ENCODE data around the gene PHF21B. TPM values are rescaled to one million over a fixed set of nuclear protein-coding genes. Genes with fewer than 3 reads are reported as not detected.

Gene PHF21B
- total and polyA plus RNA-seq, 2 of the 8 experiments (the other 6 are each of a cell fraction or from before 2014, with no cell fraction given): 19.3 to 68.1 TPM

DNA sequence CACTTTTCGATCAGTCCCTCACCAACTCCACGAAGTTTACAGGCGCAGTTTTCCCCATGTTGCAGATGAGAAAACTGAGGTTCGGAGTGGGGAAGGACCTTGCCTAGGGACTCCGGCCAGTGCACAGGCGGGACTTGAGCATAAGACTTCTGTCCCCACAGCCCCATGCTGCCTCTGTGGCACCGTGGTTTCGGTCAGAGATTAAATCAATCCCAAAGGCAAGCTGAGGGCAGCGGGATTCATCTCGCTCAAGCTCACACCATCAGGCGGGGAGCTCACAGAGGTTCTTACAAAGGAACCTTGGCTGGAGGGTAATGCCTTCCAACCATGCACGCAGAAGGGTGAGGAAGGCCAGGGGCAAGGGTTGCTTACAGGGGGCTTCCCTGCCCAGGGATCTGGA, 115.5 kb downstream of the PHF21B start:
- Histone ChIP-seq H4K8ac (ENCODE audit: extremely low read depth, insufficient read depth, low read length) (peak overlapping the region; percentile 72; the same call in 1 of the 2 replicates), H3K56ac (replicated peaks; ENCODE audit: insufficient read length, low read depth, low read length) (no peak overlapping the region), H3K27me3 (replicated peaks in 1 of 4; ENCODE audit: control insufficient read depth in 3 of 4, extremely low read depth in 1 of 4, insufficient read depth in 3 of 4, low read length in 3 of 4) (no peaks in the 10 kb centered on the region), H3K4me3 (ENCODE audit: extremely low read depth in 1 of 4, insufficient read depth in 2 of 4, low read depth in 3 of 4, low read length in 4 of 4) (no peak overlapping the region), H3K23ac (ENCODE audit: insufficient read length) (no peak overlapping the region), H3K4me1 (replicated peaks in 1 of 4; ENCODE audit: control insufficient read depth in 3 of 4, insufficient read depth in 4 of 4, low read length in 3 of 4) (peaks cover 0 to 2% (median 2%) of the 10 kb centered on the region in 4 experiments; a peak in 3 of 7 replicates), H3K9ac (replicated peaks in 1 of 4; ENCODE audit: extremely low read depth in 1 of 4, low read depth in 3 of 4, low read length in 3 of 4) (no peak overlapping the region), H2BK5ac (ENCODE audit: low read depth, low read length) (no peak overlapping the region), H3K4ac (replicated peaks; ENCODE audit: insufficient read length, low read depth, low read length) (no peak overlapping the region), H4K20me1 (replicated peaks in 1 of 2; ENCODE audit: control insufficient read depth in 1 of 2, insufficient read depth in 2 of 2, low read length in 2 of 2) (peaks cover 0 to 10% of the 10 kb centered on the region in 2 experiments), H3K79me1 (ENCODE audit: low read depth, low read length) (no peaks in the 10 kb centered on the region; the same call in 1 of the 2 replicates), H3K79me2 (ENCODE audit: control insufficient read depth in 1 of 2, insufficient read depth in 2 of 2, low read length in 2 of 2) (no peaks in the 10 kb centered on the region), H3K14ac (ENCODE audit: insufficient read length) (no peak overlapping the region), H2BK120ac (replicated peaks; ENCODE audit: low read depth, low read length) (no peak overlapping the region), H3K36me3 (ENCODE audit: control insufficient read depth in 2 of 4, insufficient read depth in 4 of 4, low read length in 3 of 4) (peaks cover 6 to 26% (median 9%) of the 10 kb centered on the region in 4 experiments; a peak in 5 of 8 replicates), H2BK15ac (ENCODE audit: low read length) (no peak overlapping the region), H3K27ac (ENCODE audit: low read depth, low read length) (no peak overlapping the region), H2BK12ac (ENCODE audit: low read depth, low read length) (no peak overlapping the region), H2AK5ac (ENCODE audit: low read depth, low read length) (no peak overlapping the region), H3K9me3 (ENCODE audit: insufficient read depth in 2 of 2, low read depth in 1 of 2, low read length in 1 of 2) (no peaks in the 10 kb centered on the region), H2BK20ac (ENCODE audit: low read length) (no peak overlapping the region), H3K4me2 (ENCODE audit: insufficient read depth in 1 of 2, low read depth in 2 of 2, low read length in 2 of 2) (no peak overlapping the region), H3K18ac (ENCODE audit: extremely low read depth, low read length) (no peak overlapping the region), H4K91ac (replicated peaks; ENCODE audit: insufficient read length, low read length) (no peak overlapping the region), H2AFZ (ENCODE audit: low read length) (no peak overlapping the region), H4K5ac (ENCODE audit: insufficient read length, low read depth, low read length) (no peak overlapping the region), H3K23me2 (ENCODE audit: low read depth, low read length) (no peaks in the 10 kb centered on the region)
- DNase-seq (ENCODE audit: low read depth in 1 of 2, low spot score in 2 of 2) (no peak), FAIRE-seq (no peak)
- CTCF ChIA-PET (ENCODE audit: partially characterized antibody): interaction anchor here (1.1 kb wide), 1 partner anchor 13 kb away, joined by 3 read pairs; no protein-coding TSS in a partner anchor
- WGBS, 2 experiments (ENCODE audit: extremely low coverage in 1 of 2, insufficient coverage in 1 of 2, insufficient read length in 1 of 2, insufficient replicate concordance in 2 of 2, low coverage in 1 of 2, low lambda C conversion rate in 2 of 2, missing lambda C conversion rate in 1 of 2): 95% methylated on average over 12 of the region's 12 CpGs; no CpG with 5 or more reads in 1 of the 2 experiments
- POLR2A ChIA-PET (ENCODE audit: partially characterized antibody): no interaction called here
- no peak for TF ChIP-seq HDAC2 (IDR thresholded peaks at IDR 0.05; ENCODE audit: borderline replicate concordance in 1 of 2, low read depth in 2 of 2, low read length in 2 of 2)
- no peak for TF ChIP-seq CTBP2 (IDR thresholded peaks at IDR 0.05; ENCODE audit: borderline replicate concordance, insufficient read depth, insufficient read length, low read length)
- TF ChIP-seq BRCA1 (IDR thresholded peaks at IDR 0.05; ENCODE audit: low read depth, low read length): no peak

Measured in H1 (cell line).